Adrenal gland (tissue), 5 donors: ENCODE measurements around the gene SYNE2.

Source experiments
- CTCF ChIP-seq, 6 experiments: fragments of 450-650 bp in 4 of 6; fragments of 200-600 bp in 2 of 6; sonication (generic) in 1 of 6; IDR thresholded peaks; 1 replicate in 5 of 6; 2 replicates in 1 of 6; pipeline versions ENCODE4 v1.5.1 to v1.8.0; 2016 to 2021; ENCODE audit warnings: antibody characterized with exemption in 6 of 6, mild to moderate bottlenecking in 2 of 6, moderate library complexity in 1 of 6
- POLR2A ChIP-seq, 2 donors: fragments of 450-650 bp; IDR thresholded peaks; one replicate each; pipeline ENCODE4 v1.6.1; 2017; ENCODE audit warnings: antibody characterized with exemption in 2 of 2, mild to moderate bottlenecking in 2 of 2, moderate library complexity in 1 of 2
- donor health status: DM: no; HTN: no; CAD: no.

- TF ChIP-seq POLR2A (IDR thresholded peaks at IDR 0.05), result no peak
- no peak for TF ChIP-seq CTCF (IDR thresholded peaks at IDR 0.05)
Observed at GRCh38 chr14:63981569-63981968, 128.8 kb downstream of the SYNE2 start.
